ENCODE data around the gene GMCL2. TPM values are rescaled to one million over a fixed set of nuclear protein-coding genes. Genes with fewer than 3 reads are reported as not detected.

GMCL2 gene
- polyA plus RNA-seq, 2 donors, result not detected

- H3K9me3 ChIP-seq (ENCODE audit: control insufficient read depth in 2 of 2, insufficient read depth in 1 of 2, low read depth in 1 of 2, low read length in 1 of 2), result no peaks in the 10 kb centered on the region
- no peak overlapping the region for H3K4me3 ChIP-seq (ENCODE audit: low read depth in 1 of 2, low read length in 2 of 2)
- 71 to 72% methylated on average over 13 of the region's 13 CpGs for WGBS, 2 donors
- H3K4me1 ChIP-seq (ENCODE audit: control insufficient read depth in 2 of 2, insufficient read depth in 2 of 2, low read length in 1 of 2), result peaks cover 3 to 5% of the 10 kb centered on the region in 2 donors
- no peaks in the 10 kb centered on the region for H3K27me3 ChIP-seq (ENCODE audit: control insufficient read depth in 1 of 2, insufficient read depth in 2 of 2, low read length in 2 of 2)
- peaks cover 9 to 30% of the 10 kb centered on the region in 2 donors for H3K36me3 ChIP-seq (ENCODE audit: control insufficient read depth in 2 of 2, insufficient read depth in 2 of 2, low read length in 1 of 2)
- H3K27ac ChIP-seq (ENCODE audit: low read depth in 2 of 2, low read length in 1 of 2), result no peak overlapping the region
Measured at GRCh38 chr5:178223828-178224335, 36.7 kb upstream of the GMCL2 start.

- H3K27ac ChIP-seq (ENCODE audit: low read depth in 2 of 2, low read length in 1 of 2), result no peak overlapping the region
- H3K4me3 ChIP-seq (ENCODE audit: low read depth in 1 of 2, low read length in 2 of 2), result no peak overlapping the region
- H3K9me3 ChIP-seq (ENCODE audit: control insufficient read depth in 2 of 2, insufficient read depth in 1 of 2, low read depth in 1 of 2, low read length in 1 of 2), result no peaks in the 10 kb centered on the region
- peaks cover 3 to 5% of the 10 kb centered on the region in 2 donors for H3K4me1 ChIP-seq (ENCODE audit: control insufficient read depth in 2 of 2, insufficient read depth in 2 of 2, low read length in 1 of 2)
- WGBS, 2 donors, result 83 to 89% methylated on average over 5 of the region's 5 CpGs
- H3K27me3 ChIP-seq (ENCODE audit: control insufficient read depth in 1 of 2, insufficient read depth in 2 of 2, low read length in 2 of 2), result no peaks in the 10 kb centered on the region
- peaks cover 9 to 29% of the 10 kb centered on the region in 2 donors for H3K36me3 ChIP-seq (ENCODE audit: control insufficient read depth in 2 of 2, insufficient read depth in 2 of 2, low read length in 1 of 2)
Measured at GRCh38 chr5:178223196-178223773, 36.1 kb upstream of the GMCL2 start.

- H3K9me3 ChIP-seq (ENCODE audit: control insufficient read depth in 2 of 2, insufficient read depth in 1 of 2, low read depth in 1 of 2, low read length in 1 of 2), result no peaks in the 10 kb centered on the region
- H3K27me3 ChIP-seq (ENCODE audit: control insufficient read depth in 1 of 2, insufficient read depth in 2 of 2, low read length in 2 of 2), result no peaks in the 10 kb centered on the region
- H3K36me3 ChIP-seq (ENCODE audit: control insufficient read depth in 2 of 2, insufficient read depth in 2 of 2, low read length in 1 of 2), result peaks cover 9 to 24% of the 10 kb centered on the region in 2 donors
- WGBS, 2 donors, result 94 to 97% methylated on average over 15 of the region's 15 CpGs
- H3K27ac ChIP-seq (ENCODE audit: low read depth in 2 of 2, low read length in 1 of 2), result no peak overlapping the region
- no peak overlapping the region for H3K4me3 ChIP-seq (ENCODE audit: low read depth in 1 of 2, low read length in 2 of 2)
- H3K4me1 ChIP-seq (ENCODE audit: control insufficient read depth in 2 of 2, insufficient read depth in 2 of 2, low read length in 1 of 2), result peaks cover 3 to 5% of the 10 kb centered on the region in 2 donors
Measured at GRCh38 chr5:178222292-178222691, 35.1 kb upstream of the GMCL2 start.

- Histone ChIP-seq H3K9me3 (ENCODE audit: control insufficient read depth in 2 of 2, insufficient read depth in 1 of 2, low read depth in 1 of 2, low read length in 1 of 2) (no peaks in the 10 kb centered on the region), H3K36me3 (ENCODE audit: control insufficient read depth in 2 of 2, insufficient read depth in 2 of 2, low read length in 1 of 2) (peaks cover 9 to 22% of the 10 kb centered on the region in 2 donors), H3K27me3 (ENCODE audit: control insufficient read depth in 1 of 2, insufficient read depth in 2 of 2, low read length in 2 of 2) (no peaks in the 10 kb centered on the region), H3K4me3 (ENCODE audit: low read depth in 1 of 2, low read length in 2 of 2) (no peak overlapping the region), H3K4me1 (ENCODE audit: control insufficient read depth in 2 of 2, insufficient read depth in 2 of 2, low read length in 1 of 2) (peaks cover 3 to 5% of the 10 kb centered on the region in 2 donors), H3K27ac (ENCODE audit: low read depth in 2 of 2, low read length in 1 of 2) (no peak overlapping the region)
- WGBS, 2 donors, result 75 to 76% methylated on average over 5 of the region's 5 CpGs
Measured at GRCh38 chr5:178221853-178222252, 34.7 kb upstream of the GMCL2 start.

GRCh38 chr5:178221282-178221681, 34.1 kb upstream of the GMCL2 start:
- H3K4me3 ChIP-seq (ENCODE audit: low read depth in 1 of 2, low read length in 2 of 2), result no peak overlapping the region
- WGBS, 2 donors, result 75 to 77% methylated on average over 3 of the region's 3 CpGs
- peak overlapping the region in 1 of 2 donors; percentile 17 for H3K27ac ChIP-seq (ENCODE audit: low read depth in 2 of 2, low read length in 1 of 2)
- H3K27me3 ChIP-seq (ENCODE audit: control insufficient read depth in 1 of 2, insufficient read depth in 2 of 2, low read length in 2 of 2), result no peaks in the 10 kb centered on the region
- no peaks in the 10 kb centered on the region for H3K9me3 ChIP-seq (ENCODE audit: control insufficient read depth in 2 of 2, insufficient read depth in 1 of 2, low read depth in 1 of 2, low read length in 1 of 2)
- peaks cover 11 to 24% of the 10 kb centered on the region in 2 donors for H3K36me3 ChIP-seq (ENCODE audit: control insufficient read depth in 2 of 2, insufficient read depth in 2 of 2, low read length in 1 of 2)
- peaks cover 3 to 5% of the 10 kb centered on the region in 2 donors for H3K4me1 ChIP-seq (ENCODE audit: control insufficient read depth in 2 of 2, insufficient read depth in 2 of 2, low read length in 1 of 2)

- no peak overlapping the region for H3K27ac ChIP-seq (ENCODE audit: low read depth in 2 of 2, low read length in 1 of 2)
- no peak overlapping the region for H3K4me3 ChIP-seq (ENCODE audit: low read depth in 1 of 2, low read length in 2 of 2)
- no peaks in the 10 kb centered on the region for H3K27me3 ChIP-seq (ENCODE audit: control insufficient read depth in 1 of 2, insufficient read depth in 2 of 2, low read length in 2 of 2)
- peaks cover 3 to 4% of the 10 kb centered on the region in 2 donors for H3K4me1 ChIP-seq (ENCODE audit: control insufficient read depth in 2 of 2, insufficient read depth in 2 of 2, low read length in 1 of 2)
- no peaks in the 10 kb centered on the region for H3K9me3 ChIP-seq (ENCODE audit: control insufficient read depth in 2 of 2, insufficient read depth in 1 of 2, low read depth in 1 of 2, low read length in 1 of 2)
- WGBS, 2 donors, result 74 to 78% methylated on average over 3 of the region's 3 CpGs
- peaks cover 14 to 31% of the 10 kb centered on the region in 2 donors for H3K36me3 ChIP-seq (ENCODE audit: control insufficient read depth in 2 of 2, insufficient read depth in 2 of 2, low read length in 1 of 2)
Measured at GRCh38 chr5:178218827-178219226, 31.7 kb upstream of the GMCL2 start.

DNA sequence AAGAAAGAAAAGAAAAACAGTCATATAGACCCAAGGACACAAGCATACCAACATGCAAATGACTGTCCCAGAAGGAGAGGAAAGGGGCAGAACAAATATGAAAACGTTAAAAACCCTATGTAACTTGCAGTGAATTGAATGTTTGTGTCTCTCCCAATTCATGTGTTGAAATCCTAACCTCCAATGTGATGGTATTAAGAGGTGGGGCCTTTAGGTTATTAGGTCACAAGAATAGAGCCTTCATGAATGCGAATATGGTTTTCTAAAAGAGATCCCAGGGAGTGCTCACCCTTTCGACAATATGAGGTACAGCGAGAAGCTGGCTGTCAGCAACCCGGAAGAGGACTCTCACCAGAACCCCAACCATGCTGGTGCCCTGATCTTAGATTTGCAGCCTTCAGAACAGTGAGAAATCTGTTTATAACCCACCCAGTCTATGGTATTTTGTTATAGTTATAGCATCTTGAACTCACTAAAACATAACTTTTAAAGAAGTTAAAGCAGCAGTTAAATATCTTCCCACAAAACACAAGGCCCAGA, 31.1 kb upstream of the GMCL2 start:
- Histone ChIP-seq H3K27ac (ENCODE audit: low read depth in 2 of 2, low read length in 1 of 2) (no peak overlapping the region), H3K36me3 (ENCODE audit: control insufficient read depth in 2 of 2, insufficient read depth in 2 of 2, low read length in 1 of 2) (peaks cover 14 to 34% of the 10 kb centered on the region in 2 donors), H3K4me1 (ENCODE audit: control insufficient read depth in 2 of 2, insufficient read depth in 2 of 2, low read length in 1 of 2) (peaks cover 0 to 3% of the 10 kb centered on the region in 2 donors), H3K27me3 (ENCODE audit: control insufficient read depth in 1 of 2, insufficient read depth in 2 of 2, low read length in 2 of 2) (no peaks in the 10 kb centered on the region), H3K4me3 (ENCODE audit: low read depth in 1 of 2, low read length in 2 of 2) (no peak overlapping the region), H3K9me3 (ENCODE audit: control insufficient read depth in 2 of 2, insufficient read depth in 1 of 2, low read depth in 1 of 2, low read length in 1 of 2) (no peaks in the 10 kb centered on the region)
- 77% methylated on average over 5 of the region's 5 CpGs for WGBS, 2 donors

DNA sequence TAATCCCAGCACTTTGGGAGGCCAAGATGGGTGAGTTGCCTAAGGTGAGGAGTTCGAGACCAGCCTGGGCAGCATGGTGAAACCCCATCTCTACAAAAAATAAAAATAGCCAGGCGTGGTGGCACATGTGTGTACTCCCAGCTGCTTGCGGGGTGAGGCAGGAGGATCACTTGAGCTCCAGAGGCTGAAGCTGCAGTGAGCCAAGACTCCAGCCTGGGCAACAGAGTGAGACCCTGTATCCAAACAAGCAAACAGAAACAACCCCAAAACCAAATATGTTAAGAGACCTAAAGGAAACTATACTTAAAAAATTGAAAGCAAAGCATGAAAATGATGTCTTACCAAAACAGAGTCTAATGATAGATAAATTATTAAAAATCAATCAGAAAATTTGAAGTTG, 29.6 kb upstream of the GMCL2 start:
- Histone ChIP-seq H3K27ac (ENCODE audit: low read depth in 2 of 2, low read length in 1 of 2) (no peak overlapping the region), H3K36me3 (ENCODE audit: control insufficient read depth in 2 of 2, insufficient read depth in 2 of 2, low read length in 1 of 2) (peaks cover 28 to 44% of the 10 kb centered on the region in 2 donors), H3K4me1 (ENCODE audit: control insufficient read depth in 2 of 2, insufficient read depth in 2 of 2, low read length in 1 of 2) (no peaks in the 10 kb centered on the region), H3K9me3 (ENCODE audit: control insufficient read depth in 2 of 2, insufficient read depth in 1 of 2, low read depth in 1 of 2, low read length in 1 of 2) (no peaks in the 10 kb centered on the region), H3K4me3 (ENCODE audit: low read depth in 1 of 2, low read length in 2 of 2) (no peak overlapping the region), H3K27me3 (ENCODE audit: control insufficient read depth in 1 of 2, insufficient read depth in 2 of 2, low read length in 2 of 2) (no peaks in the 10 kb centered on the region)
- 89 to 94% methylated on average over 3 of the region's 3 CpGs for WGBS, 2 donors

DNA sequence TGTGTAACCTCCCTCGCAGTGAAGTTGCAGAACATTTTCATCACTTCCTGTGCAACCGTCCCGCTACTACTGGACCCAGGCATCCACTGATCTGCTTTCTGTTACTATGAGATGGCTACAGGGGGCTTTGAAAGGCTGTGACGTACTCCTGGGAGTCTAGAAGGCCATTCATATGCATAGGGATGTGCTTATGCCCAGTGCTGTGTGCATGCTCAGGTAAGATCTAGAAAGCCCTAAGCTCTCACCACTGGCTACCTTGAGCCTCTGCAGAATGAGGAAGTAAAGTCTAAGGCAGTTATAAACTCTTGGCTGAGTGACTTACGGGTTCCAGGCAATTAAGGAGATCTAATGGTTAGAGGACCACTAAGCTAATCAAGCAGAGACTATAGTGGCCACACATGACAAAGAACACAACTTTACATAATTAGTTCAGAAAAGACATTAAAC, 28.9 kb upstream of the GMCL2 start:
- Histone ChIP-seq H3K27ac (ENCODE audit: low read depth in 2 of 2, low read length in 1 of 2) (no peak overlapping the region), H3K27me3 (ENCODE audit: control insufficient read depth in 1 of 2, insufficient read depth in 2 of 2, low read length in 2 of 2) (no peaks in the 10 kb centered on the region), H3K36me3 (ENCODE audit: control insufficient read depth in 2 of 2, insufficient read depth in 2 of 2, low read length in 1 of 2) (peaks cover 31 to 45% of the 10 kb centered on the region in 2 donors), H3K4me3 (ENCODE audit: low read depth in 1 of 2, low read length in 2 of 2) (no peak overlapping the region), H3K9me3 (ENCODE audit: control insufficient read depth in 2 of 2, insufficient read depth in 1 of 2, low read depth in 1 of 2, low read length in 1 of 2) (no peaks in the 10 kb centered on the region), H3K4me1 (ENCODE audit: control insufficient read depth in 2 of 2, insufficient read depth in 2 of 2, low read length in 1 of 2) (no peaks in the 10 kb centered on the region)
- 82 to 88% methylated on average over 5 of the region's 5 CpGs for whole genome bisulfite sequencing, 2 donors
